NCI-H1092 treated with DMSO at 0.1 percent for 48 hours (cell line): ENCODE results near the gene SAMD4A.

Source experiments
- DNase-seq: peaks from one replicate; lab custom pipeline; 2025; lab: John Stamatoyannopoulos, UW

The SAMD4A gene

DNA sequence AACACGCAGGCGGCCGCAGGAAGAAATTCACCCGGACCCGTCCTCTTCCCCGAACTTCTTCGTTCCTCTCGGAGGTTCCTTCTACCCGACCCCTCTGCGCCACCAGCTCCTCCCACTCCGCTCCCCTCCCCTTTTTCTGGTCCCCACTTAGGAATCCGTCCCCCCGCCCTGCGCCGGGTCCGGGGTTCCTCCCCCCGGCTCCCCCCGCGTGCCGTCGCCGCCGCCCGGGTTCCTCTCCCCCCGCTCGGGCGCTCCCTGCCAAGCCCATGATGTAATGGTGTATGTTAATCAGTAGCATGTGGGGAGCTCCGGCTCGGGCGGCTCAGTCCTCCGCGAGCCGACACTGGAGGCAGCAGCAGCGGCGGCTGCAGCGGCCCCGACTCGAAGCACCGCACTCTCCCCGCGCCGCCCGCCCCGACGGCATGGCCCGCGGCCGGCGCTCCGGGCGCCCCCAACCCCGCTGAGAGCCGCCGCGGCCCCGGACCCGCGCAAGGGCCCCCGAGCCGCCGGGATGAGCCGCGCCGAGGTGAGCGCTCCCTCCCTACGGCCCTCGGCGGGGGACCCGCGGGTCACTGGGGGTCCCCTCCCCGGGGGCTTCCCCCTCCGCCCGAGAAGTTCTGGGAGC lies 1.0 kb upstream of the SAMD4A start:
- DNase-seq, result peak; percentile 31

DNA sequence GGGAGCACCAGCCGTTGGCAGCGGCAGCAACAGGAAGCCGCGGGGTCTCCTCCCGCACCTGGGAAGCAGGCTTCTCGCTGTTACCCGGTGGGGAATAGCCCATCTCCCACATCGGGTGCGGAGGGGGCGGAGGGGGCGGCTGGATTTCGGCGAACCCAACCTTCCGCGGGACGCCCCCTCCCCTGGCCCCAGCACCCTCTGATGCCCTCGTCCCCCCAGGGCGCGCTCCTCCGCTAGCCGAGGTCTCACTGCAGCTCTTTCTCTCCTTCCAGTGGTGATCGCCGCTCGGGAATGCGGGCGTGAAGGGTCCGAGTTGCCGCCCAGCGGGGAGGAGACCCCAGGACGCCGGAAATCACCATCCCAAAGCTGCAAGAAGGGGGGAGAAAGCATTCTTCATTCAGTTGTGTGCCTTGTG lies 303 bp downstream of the SAMD4A start:
- DNase-seq, result peak; percentile 37

DNA sequence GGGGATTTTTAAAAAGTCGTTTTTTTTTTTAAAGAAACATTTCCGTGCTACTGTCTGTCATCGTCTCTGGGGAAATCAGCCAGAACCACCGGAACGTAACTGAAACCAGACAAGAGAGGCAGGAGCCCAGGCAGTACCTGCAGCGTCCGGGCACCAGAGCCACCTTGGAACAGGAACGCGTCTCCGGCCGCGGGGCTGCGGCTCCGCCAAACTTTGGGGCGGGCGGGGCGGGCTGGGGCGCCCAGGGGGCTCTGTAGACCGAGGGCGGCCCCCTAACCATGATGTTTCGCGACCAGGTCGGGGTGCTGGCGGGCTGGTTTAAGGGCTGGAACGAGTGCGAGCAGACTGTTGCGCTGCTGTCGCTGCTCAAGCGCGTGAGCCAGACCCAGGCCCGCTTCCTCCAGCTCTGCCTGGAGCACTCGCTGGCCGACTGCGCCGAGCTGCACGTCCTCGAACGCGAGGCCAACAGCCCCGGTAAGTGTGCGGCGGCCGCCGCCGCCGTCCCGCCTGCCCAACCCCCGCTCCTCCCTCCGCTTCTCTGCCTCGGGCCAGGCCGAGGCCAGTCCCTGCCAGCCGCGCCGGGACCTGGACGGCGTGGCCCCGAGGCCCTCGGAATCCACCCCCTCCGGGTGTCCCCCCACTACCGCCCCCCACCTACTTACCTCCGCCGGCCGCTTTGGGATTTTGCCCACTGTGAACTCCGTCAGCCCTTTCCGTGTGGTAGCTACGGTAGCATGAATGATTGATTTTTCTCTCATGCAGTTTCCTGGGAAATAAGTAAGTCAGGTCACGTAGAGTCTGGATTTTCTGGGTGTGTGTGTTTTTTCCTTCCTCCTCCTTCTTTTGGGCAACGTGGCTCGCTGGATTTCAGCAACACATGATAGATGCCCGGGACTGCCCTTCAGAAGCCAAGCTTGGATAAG lies 972 bp downstream of the SAMD4A start:
- peak; percentile 37 for DNase-seq

DNA sequence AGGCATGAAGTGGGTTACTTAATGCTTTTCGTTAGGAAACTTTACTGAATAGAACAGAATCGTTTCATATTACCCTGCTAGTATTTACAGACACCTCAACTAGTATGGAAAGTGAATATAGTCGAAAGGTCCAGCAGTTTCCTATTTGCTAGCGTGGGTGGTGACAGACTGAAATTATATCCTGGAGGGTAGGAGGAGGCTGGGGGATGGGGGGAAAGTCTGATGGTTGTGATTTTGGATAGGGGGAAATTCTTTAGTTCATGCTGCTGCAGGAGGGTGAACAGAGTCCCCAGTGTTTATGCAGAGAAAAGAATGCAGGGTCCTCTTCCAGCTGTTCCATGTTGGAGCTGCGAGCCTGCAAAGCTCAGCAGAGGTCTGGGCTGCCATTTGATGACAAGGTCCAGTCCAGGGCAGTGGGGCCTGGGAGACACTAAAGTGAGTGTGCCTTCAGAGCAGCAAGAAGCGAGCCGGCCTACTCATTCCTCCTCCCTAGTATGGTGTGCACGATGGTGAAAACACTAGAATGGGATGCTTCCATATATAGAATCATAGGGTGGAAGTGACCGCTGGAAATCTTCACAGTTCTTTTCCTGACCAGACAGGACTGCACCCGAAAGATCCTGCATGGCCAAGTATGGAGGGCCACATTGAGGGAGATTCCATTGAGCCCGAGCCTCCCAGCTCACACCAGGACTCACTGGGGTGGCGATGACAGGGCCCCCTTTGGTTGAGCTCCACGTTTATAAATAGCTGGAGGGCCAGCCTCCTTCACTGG lies 2.1 kb downstream of the SAMD4A start:
- DNase-seq, result no peak

DNA sequence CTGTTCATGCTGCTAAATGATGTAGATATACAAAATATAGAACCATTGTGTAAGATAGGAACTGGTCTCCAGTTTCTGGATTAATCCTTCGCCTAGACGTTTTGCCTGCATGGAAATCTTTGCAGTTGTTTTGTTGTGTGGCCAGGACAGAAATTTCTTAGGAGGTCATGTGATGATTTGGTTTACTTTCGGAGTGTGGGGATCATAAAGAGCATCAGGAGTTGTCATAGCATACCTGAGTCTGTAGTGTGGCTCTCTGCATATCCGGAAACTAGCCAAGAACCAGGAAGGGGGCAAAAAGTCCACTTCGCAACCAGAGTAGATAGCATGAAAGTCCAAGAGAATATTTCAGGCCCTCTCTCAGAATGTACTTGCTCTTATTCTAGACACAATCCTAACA lies 3.1 kb downstream of the SAMD4A start:
- no peak for DNase-seq

DNA sequence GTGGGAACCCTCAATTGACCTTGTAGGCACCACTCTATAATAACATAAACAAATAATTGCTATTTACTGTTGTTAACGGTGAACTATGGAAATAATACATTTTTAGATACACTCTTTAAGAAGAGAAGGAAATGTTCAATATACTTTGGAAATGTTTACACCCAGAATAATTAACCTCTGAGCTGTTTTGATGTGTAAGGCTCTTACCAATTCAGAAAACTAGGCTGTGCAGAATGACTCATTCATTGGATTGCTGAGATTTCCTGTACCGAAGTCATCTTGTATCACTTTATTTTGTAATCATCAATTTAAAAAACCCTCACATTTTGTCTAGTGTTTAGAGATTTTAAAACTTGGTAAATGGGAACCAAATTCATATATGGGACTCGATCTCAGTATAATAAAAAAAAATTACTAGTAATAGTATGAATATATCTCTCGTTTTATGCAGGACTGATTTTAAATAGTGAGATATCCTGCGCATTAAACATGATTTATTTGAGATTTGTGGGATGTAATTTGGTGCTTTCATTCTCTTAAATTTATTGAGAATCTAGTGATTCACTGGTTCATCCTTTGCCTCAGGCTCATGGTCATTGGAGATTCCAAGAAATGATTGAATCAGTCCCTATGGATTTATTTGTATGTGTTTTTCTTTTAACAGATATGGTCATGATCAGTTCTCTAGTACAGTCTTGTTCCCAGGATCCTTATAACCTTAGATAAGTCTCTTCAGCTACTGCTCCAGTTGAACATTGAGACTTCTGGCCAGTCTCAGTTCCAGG lies 3.9 kb downstream of the SAMD4A start:
- DNase-seq, result no peak

DNA sequence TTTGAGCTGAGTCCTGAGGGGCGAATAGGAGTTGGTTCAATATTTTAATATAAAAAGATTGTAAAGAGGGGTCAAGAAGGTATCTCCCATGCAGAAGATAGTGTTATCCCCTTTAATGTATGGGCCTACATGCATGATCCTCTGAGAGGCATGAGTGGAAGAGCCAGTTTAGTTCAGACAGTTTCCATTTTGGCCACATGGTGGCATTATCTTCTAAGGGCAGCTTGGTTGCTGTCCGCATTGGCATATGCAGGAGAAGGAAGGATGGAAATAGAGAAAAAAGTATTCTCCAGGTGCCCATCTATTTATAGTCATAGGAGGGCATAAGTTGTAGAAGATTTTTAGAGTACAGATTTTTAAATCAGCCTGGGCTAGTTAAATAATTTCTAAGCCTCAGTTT lies 5.4 kb downstream of the SAMD4A start:
- no peak for DNase-seq

DNA sequence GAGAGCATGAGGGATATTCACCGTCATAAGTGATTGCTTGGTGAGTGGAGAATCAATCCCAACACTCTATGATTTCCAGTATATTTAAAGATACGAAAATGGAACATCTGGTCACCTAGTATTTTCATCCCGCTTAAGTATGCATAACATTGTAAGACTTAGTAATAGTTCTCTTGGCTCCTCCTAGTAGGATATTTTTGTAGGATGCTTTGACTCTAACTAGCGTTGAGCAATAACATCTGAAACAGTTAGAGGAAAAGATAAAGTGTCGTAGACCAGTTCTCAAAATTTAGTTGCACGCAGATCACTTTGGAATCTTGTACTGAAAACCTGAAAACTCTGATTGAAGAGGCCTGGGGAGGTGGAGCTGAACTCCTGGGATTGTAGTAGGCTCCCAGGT lies 7.6 kb downstream of the SAMD4A start:
- DNase-seq, result no peak

DNA sequence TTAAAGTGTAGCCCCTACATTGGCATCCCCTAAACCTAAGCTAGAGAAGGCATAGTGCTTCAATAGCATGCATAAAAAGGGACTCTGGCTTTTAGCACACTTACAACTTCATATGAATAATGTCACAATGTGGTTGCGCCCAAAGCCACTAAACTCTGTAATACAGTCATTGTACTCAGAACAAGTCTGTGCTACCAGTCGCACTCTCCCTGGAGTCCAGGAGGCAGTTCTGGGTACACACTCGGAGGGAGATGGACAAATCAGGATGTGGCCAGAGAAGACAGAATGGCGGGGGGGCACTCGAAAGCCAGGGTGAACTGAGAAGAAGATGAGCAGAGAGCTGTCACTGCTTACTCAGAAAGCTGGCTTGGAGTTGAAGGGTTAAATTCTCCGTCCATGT lies 10.6 kb downstream of the SAMD4A start:
- no peak for DNase-seq

DNA sequence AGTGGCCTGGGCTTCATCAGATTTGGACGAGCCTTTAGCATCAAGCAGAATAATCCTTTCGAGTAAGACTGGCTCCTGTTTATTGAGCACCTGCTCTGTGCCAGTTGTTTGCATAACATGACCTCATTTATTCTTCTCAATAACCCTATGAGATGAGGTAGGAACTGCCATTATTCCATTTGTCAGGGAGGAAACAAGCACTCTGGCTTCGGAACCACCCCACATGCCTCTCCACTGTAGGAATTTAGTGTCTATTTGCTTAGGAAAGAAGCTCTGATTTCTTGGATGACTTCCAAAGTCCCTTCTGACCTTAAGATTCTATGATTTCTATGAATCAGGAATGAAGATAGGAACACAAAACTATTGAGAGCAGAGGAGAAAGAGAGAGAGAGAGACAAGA lies 11.0 kb downstream of the SAMD4A start:
- no peak for DNase-seq

DNA sequence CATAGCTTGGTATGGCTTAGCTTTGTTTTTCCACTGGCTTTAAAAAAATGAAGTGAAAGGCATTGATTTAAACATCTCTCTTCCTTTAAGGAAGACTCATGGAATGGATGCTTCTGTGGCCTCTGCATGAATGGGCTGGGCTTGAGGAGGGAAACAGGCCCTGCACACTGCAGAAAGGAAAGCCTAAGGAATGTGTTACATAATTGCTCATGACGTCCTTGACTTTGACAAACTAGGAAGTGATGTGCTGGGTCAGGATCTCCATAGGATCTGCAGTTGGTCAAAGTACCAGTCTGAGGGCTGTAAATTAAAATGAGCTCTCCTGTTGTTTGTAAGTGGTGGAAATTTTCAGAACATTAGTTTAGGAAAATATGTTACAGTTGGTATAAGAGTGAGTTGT lies 12.7 kb downstream of the SAMD4A start:
- no peak for DNase-seq

DNA sequence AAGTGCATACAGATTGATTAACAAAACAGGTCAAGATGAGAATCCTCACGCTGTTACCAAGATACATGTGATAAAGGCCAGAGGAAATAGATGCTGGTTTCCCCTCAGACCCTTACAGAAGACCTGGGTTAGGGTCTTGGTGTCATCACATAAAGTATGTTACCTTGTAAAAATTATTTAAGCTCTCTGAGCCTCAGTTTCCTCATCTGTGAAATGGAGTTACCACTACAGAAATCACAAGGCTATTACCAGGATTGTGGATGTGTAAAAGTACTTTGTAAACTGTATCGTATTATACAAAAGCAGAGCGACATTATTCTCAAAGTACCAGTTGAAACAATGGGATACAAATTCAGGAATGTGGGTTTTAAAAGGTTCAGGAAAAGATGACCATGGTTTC lies 14.0 kb downstream of the SAMD4A start:
- no peak for DNase-seq

DNA sequence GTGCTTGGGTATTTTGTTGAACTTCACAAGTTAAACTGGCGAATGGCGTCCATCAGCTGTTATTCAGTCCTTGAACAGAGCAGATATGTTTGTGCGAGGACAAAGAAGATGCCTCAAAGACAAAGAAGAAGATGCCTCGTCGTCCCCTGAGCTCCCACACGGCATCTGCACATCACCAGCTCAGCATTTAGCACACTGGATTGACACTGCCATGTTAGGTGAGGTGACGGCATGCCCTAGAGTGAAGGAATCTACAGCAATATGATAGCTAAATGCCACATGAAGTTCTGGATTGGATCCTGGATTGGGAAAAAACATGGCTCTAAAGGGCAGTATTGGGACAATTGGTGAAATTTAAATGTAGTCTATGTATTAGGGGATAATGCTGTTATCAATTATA lies 15.4 kb downstream of the SAMD4A start:
- DNase-seq, result no peak

DNA sequence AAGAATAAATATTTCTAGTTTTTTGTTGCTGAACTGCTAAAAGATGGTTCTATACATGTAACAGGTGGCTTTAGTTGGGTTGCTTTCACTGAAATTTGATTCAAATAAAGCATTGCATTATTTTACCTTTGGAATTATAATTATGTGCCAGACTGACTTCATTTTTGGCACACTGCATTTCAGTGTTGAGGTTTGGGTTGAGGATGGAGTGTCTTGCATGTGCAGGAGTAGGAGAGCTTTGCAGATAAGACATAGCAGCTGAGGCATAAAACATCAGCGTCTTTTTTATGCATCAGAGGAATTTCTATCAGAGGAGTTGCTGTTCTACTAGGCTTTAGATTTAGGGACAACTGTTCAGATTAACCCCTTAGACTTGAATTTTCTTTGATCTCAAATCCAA lies 17.2 kb downstream of the SAMD4A start:
- DNase-seq, result no peak

DNA sequence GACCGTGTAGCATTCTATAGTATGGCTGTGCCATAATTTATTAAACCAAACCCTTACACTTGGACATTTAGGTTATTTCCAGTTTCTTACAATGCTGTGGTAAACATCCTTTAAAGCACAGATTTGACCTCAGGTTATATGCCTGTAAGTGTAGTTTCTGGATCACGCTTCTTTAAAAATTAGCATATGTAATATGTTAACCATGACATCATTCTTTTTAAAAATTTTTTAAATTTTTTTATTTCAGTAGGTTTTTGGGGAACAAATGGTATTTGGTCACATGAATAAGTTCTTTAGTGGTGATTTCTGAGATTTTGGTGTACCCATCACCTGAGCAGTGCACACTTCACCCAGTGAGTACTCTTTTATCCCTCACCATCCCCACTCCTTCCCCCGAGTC lies 18.3 kb downstream of the SAMD4A start:
- DNase-seq, result no peak

DNA sequence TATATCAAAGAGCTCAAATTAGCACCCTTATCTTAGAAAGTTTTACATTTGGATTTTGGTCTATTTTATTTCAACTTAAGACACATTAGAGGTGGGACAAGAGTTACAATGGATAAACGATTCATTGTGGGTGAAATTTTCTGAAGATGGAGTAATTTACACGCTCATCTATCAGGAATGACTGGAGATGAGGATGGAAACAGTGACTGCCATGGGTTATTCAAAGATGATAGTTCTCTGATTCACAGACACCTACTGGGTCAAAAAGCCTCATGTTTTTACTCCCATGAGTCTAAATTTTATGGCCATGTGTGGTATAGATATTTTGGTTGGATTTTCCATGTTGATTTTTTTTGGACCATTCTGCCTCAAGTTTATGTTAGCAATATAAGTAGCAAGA lies 22.1 kb downstream of the SAMD4A start:
- no peak for DNase-seq

DNA sequence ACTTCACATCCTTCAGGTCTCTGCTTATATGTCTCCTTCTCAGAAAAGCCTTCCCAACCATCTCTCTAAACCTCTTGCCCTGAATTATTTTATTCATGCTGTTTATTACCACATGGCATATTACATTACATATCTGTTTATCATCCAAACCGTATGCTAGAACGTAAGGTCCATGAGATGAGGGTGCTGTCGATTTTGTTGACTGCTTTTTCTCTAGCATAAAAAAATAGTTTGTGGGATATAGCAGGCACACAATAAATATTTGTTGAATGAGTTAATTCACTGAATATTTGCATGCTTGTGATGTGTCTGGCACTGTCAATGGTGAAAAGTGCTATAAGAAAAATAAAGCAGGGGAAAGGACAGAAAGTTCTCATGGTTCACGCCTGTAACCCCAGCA lies 22.9 kb downstream of the SAMD4A start:
- no peak for DNase-seq

DNA sequence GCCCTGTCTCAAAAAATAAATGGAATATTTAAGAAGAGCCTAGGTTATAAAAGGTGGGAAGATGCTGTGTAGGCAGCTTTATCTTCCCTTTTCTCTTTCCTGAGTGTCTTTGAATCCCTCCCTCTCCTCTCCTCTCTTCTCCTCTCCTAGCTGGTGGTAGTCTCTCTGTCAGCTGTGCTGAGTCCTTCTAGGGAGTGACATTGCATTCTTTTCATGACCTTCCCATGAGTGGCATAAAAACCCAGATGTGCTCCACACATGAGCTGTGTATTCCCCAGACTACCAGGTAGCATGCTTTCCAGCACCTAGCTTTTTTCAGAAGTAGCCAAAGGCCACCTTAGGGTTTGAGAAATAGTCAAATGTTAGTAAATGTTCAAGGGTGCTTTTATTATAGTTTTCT lies 23.6 kb downstream of the SAMD4A start:
- no peak for DNase-seq

DNA sequence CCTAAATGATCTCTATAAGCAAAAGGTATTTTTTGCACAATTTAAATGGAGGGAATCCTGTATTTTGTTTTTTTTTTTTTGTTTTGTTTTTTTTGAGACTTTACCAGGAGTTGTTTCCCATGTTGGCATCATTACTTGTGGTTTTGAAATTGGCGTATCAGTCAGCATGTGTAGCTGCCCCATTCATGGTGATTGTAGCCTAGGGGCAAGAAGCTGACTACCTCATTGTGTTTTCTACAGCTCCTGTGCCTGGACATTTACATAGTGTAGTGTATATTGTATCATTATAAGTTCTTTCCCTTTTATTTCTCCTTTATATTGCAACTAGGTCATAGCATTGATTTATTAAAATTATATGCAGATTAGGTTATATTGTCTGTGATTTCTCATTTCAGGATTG lies 24.5 kb downstream of the SAMD4A start:
- no peak for DNase-seq

DNA sequence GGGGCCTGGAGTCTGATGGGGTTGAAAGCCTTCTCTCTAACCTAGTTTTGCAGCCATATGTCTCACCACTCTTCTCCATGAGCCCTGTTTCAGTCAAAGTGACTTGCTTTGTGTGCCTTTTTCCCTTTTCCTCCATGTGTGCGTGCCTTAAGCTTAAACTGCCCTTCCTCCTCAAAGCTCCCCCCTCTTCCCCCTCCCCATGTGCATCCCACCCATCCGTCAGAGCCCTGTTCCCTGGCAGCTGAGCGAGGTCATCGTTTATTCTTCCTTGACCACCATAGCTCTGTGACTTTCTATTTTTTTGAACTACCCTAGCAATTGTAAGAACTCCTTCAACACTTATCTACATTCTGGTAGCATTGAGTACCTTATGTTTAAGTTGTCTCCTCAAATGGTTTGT lies 24.9 kb downstream of the SAMD4A start:
- DNase-seq, result no peak

DNA sequence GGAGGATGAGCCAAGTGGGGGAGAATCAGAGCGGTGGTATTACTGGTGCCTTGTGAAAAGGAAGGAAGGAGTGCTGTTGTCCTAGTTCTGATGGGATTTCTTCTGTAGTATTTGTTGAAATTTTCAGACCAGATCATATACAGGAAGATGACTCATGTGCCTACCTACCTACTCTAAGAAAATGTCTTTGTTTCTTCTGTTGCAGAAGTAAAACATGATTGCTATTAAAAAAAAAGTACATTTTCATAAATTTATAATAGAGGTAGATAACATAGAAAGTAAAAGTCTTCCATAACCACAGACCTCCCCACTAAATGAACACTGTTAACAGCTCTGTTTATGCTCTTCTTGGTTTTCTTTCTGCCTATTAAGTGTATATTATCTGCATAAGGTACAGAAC lies 26.9 kb downstream of the SAMD4A start:
- DNase-seq, result no peak

DNA sequence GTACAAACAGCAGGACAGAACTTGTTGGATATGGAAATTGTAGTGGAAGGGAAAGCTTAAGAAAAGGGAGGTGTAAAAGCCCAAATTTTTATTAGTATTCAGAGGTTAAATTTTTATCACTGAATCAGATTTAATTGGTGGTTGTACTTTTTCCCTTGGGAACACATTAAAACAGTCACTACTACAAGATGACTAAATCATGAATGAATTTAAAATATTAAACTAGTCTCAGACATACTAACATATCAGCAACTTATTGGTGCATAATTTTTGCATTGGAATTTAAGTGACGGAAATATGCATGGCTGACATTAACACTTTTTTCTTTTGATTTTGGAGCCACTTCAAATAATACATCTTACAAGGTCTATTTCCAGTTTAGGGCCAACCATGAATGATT lies 27.6 kb downstream of the SAMD4A start:
- no peak for DNase-seq
